Ecto neural progenitor cell (in vitro differentiated cells): Measurements from ENCODE around the gene FGF9.

ENCODE experiments used
- DNase-seq: peaks from one replicate; pipeline ENCODE4 v3.0.0-alpha.2; 2018; ENCODE audit warnings: low spot score

FGF9 gene

DNA sequence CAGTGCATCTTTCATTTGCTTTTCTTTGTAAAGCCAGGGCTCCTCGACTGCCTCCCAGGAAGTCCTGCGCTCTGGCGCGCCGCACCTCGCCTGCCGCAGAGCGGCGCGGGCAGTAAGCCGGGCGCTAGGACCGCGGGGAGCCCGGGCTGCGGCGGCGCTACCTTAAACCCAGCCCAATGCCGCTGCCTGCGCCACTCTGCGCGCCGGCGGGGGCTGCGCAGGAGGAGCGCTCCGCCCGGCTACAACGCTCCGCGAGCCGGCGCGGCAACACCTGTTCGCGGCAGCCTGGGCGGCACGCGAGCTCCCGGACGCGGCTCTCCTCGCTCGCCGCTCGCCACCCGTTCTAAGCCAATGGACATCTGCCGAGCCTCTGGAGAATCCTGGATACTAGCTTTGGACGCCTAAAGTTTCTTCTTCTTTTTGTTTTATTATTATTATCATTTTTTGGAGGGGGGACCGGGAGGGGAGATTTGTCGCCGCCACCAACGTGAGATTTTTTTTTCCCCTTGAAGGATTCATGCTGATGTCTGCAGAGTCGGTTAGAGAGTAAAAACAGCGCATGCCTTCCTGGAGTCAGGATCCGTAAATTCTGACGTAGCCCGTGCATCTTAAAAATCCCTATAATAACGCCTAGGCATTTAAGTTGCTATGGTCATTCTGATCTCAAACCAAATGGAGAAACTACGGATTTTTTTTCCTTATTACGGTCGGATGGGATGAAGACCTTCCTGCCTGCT, at the start of gene FGF9:
Gene FGF9, plus strand, starts transcription at position 191 of the 737 bp plus-strand sequence. CDS start 840 bp downstream, outside the sequence.
- peak; percentile 88 for DNase-seq

DNA sequence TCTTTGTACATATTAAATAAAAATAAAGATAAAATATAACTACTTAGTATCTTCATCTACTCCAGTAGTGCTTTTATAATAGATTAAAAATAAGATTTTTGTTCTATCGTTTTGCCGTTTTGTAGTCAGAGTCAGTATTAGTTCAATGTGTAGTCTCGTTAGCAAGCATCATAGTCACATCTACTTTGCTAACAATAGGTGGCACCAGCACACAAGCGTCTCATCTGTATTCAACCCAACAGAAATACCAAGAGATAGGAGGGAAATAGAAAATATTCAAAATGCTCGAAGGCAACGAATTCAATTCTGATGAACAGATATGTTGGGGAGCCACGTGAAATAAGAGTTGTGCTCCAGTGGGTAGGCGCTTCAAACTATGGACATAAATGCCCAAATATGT, 45.5 kb upstream of the FGF9 start:
- DNase-seq: no peak

DNA sequence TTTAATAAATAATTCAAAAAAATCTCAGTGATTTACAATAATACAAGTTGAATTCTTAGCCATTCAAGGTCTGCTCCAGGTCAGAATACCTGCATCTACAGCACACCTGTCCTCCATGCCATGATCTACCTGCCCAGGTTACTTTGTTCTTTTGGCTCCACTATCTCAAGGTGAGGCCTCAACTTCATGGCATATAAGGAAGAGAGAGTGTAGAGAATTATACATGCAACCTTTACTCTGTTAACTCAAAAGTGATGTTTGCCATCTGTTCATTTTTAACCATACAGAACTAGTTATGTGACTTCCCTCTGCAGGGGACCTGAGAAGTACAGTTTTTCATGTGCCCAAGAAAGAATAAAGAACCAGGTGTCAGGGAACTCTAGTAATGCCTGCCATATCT, 38.7 kb upstream of the FGF9 start:
- no peak for DNase-seq

DNA sequence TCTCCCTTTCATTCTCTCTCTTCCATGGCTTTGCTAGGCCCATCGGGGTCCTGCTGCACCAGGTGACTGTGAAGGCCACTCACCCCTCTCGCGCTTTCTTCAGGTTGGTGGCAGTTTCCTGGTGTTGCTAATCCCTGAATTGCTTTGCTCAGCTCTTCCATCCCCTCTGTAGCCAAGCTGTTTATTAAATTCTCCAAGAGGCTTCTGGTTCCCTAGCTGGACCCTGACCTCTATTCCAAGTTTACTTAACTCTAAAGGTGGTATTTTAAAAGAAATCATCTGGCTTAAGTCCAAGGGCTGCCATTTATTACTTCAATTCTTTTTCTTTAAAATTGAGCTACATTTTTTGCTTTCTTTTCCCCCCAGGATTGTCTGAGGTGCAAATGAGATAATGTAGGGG, 34.2 kb upstream of the FGF9 start:
- no peak for DNase-seq

DNA sequence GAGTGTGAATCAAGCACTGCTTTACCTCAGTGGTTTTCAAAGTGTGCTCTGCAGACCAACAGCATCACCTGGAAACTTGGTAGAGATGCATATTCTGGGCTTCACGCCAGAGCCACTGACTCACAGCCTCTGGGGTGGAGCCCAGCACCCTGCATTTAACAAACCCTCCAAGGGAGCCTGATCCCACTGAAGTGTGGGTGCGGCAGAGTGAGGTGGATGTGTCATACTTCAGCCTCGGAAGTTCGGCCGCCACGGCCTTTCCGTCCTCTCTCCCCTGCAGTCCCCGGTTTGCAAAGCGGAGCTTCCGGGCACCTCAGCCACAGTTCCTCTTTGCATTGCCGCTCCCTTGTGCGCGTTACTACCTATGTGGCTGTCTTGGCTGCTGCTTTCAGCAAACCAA, 33.6 kb upstream of the FGF9 start:
- no peak for DNase-seq

DNA sequence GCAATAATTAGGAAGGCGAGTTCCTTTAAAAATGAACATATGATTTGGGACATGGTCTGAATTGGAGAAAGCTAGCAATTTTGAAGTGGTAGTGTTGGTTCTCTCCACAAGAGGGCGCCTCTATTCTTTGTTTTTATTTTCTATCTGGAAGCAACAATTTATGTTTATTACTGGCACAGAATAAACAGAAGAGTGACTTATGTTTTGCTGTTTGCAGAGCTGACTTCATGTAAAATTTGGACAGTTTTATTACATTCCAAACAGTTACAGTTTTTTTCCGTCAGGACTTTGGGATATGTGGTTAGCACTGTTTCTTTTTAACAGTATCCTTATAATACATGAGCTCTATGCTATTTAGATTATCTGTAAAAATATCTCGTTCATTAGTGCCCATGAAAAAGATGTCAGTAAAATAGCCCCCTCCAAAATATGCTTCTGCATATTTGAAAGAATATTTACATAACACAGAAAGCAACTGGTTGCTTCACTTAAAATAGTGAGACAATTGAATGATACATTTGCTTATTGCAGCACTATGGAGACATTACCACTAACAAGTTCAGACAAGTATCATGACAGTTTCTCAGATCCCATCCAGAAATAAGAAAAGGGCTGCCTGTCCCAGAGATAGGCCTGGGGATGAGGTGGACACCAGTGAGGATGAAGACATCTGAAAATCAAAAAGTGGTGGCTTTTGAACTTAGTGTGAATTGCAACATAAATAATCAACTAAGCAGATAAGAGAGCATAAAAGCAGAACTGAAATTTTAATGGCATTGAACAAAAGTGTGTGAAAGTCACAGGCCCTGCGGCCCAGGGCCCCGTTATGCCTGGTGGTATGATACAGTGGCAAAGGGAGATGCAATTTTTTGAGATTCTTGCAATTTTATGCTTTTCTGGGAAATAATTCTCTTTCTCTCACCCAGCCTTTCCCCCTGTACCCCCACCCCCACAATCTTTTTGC, 32.3 kb upstream of the FGF9 start:
- no peak for DNase-seq

DNA sequence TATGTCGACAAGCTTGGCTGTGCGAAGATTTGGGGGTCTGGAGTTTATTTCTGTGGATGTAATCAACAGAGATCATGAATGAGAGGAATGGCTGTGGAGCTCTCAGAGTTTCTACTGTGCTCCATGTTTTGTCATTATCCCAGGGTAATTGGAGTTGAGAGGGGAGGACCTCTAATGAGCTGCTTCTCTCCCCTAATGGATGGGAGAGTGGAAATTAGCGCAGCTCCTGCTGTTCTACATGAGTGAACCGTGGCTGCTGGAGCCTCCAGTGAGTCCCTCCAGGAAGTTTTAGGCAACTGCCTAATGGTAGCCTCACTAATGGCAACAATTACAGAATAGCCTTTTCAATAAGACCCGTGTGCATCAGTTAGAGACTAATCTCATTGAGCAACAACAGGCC, 31.3 kb upstream of the FGF9 start:
- DNase-seq: no peak

DNA sequence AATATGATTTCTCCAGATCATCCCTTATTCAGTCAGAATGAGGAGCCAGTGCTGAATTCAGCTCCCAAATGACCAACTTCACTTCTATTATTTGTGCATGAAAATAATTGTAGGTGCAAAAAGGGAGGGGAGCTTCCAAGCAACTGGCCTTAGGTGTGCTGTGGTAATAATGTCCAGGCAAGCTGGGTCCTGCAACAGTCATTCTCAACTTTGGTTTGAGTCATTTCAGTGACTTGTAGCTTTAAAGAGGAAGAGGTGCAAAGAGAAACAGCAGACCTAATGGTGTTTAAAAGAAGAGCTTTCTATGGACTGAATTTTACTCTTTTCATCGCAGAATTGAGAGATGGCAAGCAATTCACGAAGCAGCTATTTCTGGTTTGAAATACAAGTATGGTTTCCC, 29.2 kb upstream of the FGF9 start:
- no peak for DNase-seq

DNA sequence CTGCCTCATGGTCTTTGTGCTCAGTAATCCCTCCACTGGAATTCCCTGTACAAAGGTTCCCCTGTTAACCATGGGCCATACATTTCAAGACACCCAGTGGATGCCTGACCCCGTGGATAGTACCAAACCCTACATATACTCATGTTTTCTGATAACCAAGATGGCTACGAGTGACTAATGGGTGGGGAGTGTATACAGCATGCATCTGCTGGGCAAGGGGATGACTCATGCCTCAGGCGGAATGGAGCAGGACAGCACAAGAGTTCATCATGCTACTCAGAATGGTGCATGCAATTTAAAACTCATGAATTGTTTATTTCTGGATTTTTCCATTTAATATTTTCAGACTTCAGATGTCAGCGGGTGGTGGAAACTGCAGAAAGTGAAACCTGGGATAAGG, 13.3 kb upstream of the FGF9 start:
- no peak for DNase-seq

DNA sequence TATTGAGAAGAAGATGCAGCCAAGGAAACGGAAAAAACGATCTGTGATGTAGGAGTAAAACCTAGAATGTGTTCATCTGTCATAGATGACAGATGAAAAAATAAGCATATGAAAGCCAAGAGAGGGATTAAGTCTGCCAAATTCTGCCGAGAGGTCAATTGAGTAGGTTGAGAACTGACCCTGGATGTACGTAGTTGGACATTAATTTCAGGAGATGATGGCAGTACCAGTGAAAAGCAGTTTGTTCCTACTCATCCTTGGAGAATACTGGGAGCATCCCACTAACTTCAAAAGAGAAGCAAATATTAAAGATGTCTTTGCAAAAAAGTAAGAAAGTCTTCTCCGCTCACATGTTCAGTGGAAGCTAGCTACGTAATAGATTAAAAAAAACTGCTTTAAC, 11.8 kb upstream of the FGF9 start:
- no peak for DNase-seq

DNA sequence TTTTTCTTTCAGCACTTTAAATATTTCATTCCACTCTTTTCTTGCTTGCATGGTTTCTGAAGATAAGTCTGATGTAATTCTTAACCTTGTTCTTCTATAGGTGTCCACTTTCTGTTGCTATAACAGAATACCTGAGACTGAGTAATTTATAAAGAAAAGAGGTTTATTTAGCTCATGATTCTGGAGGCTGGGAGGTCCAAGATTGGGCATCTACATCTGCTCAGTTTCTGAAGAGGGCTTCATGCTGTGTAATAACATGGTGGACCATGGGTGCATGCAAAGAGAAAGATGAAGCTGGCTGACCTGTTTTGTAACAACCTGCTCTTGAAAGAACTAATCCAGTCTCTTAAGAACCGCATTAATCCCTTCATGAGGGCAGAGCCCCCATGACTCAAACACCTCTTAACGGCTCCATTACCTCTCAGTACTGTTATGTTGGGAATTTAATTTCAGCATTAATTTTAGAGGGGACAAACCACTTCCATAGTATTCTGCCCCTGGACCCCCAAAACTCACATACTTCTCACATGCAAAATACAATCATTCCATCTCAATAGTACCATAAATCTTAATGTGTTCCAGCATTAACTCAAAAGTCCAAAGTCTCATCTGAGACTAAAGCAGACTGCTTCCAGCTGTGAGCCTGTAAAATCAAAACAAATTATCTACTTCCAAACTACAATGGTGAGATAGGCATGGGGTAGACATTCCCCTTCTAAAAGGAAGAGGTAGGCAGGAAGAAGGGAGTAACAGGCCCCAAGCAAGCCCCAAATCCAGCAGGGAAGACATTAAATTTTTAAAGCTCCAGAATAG, 9.6 kb upstream of the FGF9 start:
- no peak for DNase-seq

DNA sequence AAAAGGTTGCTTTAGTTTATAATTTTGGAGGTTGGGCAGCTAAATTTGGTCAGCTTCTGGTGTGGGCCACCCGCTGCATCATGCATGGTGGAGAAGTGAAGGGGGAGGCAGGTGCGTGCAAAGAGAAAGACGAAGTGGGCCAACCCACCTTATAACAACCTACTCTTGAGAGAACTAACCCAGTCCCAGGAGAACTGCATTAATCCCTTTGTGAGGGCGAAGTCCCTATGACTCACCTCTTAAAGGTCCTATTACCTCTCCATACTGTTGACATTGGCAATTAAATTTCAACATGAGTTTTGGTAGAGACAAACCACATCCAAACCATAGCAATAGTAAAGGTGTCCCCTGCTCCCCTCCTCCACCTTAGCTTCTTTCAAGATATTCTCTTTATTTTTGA, 7.7 kb upstream of the FGF9 start:
- no peak for DNase-seq

DNA sequence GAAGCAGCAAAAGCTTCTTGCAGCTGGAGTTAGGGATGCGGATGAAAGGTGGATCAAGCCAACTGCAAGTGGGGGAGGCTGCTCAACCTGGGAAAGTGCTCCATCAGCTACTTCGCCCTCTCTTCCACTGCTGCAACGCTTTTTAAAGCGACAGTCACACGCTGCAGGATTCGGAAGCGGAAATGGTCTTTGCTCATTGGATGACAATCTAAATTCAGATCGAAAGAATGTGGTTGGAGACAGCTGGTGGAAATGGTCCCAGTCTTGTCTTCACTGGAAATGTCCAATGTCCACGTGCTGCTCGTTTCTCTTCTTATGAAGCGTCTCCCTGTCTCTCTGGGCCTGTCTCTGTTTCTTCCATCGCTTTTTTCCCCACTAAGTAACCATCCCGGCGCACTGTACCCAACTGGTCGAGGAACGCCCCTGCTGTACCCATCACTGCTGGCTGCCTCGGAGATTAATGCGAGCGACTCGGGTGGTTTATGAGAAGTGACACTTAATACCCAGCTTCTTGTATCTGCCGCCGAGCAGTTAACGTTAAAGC, 2.1 kb upstream of the FGF9 start:
- DNase-seq: no peak

DNA sequence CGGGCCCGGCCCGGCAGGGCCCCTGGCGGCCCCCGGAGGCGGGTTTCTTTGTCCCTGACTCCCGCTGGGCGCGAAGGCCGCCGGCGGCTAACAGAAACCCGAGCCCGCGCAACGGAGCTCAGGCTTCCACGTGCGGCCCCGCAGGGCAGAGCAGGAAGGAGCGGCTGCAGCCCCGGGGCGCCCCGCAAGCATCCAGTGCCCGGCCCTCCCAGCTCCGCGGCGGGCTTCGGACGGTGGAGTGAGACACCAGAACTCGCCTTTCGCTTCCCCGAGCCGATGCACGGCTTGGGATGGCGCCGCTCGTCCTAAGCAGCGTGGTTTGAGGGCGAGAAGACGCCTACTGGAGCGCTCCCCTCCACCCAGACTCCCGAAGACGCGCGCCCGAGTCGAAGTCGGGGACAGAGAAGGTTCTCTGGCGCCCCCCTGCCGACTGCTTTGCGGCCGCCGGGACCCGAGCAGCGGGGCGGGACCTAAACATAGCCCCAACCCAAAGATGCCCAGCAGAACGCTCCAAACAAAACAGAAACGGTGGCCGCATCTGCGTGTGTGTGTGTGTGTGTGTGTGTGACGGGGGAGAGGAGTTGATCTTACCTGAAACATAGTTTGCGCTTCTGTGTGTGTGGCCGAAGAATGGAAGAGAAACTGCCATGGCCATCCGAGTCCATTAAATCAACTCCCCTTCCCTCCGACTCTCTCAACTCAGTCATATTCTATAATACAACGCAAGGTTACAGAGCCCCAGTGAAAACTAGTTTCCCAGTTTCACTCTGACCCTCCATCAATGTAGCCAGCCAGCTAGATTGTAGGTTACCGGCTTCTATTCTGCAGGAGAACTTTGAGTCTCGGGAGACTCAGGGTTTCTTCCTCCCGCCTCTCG, 629 bp upstream of the FGF9 start:
- peak; percentile 80 for DNase-seq

DNA sequence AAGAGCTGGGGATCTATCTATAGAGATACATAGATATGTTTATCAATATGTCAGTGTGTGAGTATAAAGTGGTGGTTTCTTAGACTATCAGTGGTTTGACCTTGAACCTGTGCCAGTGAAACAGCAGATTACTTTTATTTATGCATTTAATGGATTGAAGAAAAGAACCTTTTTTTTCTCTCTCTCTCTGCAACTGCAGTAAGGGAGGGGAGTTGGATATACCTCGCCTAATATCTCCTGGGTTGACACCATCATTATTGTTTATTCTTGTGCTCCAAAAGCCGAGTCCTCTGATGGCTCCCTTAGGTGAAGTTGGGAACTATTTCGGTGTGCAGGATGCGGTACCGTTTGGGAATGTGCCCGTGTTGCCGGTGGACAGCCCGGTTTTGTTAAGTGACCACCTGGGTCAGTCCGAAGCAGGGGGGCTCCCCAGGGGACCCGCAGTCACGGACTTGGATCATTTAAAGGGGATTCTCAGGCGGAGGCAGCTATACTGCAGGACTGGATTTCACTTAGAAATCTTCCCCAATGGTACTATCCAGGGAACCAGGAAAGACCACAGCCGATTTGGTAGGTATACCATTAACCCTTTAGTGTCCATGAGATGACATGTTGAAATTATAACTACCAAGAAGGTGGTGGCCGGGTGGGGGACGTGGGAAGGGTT, 880 bp downstream of the FGF9 start:
- DNase-seq: no peak

DNA sequence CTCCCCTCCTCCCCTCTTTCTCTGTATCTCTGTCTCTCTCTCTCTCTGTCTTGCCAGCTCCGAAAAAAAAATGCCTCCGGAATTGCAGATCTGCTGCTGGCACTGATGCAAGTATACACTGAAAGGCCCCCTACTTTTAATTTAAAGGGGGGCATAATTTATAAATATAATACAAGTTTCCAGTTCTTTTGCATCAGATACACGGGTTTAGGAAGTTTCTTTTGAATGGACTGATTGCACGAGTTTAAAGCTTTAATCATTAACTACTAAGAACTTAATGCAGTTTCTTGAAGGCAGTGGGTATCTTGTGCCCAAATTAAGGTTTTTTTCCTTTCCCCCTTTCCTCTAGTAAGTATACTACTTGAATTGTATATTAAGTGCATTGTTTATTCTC, 1.4 kb downstream of the FGF9 start:
- no peak for DNase-seq

DNA sequence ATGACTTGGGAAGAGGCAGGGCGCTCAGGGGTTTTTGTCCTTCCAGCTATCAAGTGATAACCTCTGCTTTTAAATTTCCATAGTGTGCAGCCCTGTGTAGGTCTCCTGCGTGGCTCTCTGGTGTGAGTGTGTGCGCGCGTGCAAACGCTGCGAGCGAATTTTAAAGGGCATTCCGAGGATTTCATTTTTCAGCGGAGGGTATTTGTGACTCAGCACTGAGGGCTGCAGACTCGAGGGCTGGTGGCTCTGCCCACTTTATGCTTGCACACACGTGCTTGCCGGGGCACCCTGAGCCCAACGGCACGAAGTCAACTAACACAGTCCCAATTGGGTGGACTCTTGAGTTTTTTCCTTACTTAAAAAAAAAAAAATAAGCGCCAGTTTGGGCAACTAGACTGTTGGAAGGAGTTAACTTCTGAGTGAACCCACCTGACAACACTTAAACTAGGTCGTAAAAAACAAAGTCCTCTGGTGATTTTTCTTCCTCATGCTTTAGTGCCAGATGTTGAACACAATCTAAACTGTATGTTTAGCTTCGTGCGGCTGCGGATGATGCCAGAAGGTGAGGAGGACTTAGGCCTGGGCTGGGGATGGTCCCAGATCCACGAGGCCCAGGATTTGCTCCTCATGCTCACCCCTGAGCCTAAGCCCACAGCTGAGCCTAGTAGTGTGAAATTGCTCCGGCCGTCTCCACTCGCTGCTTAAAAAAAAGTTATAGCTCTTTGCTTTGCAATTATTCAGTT, 2.1 kb downstream of the FGF9 start:
- no peak for DNase-seq

DNA sequence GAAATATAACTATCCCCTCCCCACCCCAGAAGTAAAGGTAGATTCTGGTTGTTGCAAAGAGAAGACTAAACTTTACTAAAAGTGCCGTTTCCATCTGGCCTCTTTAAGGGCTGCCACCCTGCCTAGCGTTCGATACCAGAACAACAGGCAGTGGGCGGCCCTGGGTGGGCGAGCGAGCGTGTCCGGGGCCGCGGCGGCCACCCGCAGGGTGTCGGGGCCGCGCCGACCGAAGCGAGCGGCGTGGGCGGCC, 2.6 kb downstream of the FGF9 start:
- no peak for DNase-seq

DNA sequence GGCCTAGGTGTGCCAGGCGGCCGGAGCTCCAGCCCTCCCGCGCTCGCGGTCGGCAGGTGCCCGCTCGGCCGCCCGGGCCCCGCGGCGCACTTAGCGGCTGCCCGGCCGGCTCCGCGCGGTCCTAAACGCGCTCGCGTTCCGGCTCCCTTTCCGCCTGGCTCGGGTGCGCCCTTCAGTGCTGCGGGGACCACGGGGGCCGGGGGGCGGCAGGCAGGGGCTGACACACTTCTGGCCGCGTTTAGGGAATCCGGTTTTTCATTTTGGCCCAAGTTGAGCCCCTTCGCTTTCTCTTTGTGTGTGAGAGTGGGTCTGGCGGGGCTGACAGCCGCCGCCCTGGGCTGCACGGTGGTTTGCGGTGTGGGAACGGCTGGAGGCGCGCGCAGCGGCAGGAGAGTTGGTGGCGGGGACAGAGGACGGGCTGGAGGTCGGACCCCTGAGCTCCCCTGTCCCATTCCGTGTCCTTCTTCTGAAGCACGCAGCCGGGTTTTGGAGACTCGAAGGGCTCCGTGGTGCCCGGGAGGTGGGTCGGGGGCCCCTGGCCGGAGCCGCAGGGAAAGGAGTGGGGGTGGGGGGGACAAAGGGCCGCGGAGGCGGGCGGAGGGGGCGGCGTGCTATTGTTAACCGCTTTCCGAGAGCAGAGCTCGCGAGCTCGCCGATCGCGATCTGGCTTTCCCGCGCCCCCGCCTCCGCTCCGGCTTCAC, 3.1 kb downstream of the FGF9 start:
- peak; percentile 80 for DNase-seq
